Heart left ventricle (tissue), 16 donors: ENCODE results near the gene NKAIN2. TPM values are rescaled to one million over a fixed set of nuclear protein-coding genes. Genes with fewer than 3 reads are reported as not detected.

Source experiments
- ATAC-seq, 4 donors: fragments of 200-7000 bp; cut with Tn5 transposase; one replicate each; pipeline ENCODE4 v1.9.1; 2020 to 2022; ENCODE audit warnings: moderate library complexity in 4 of 4, mild to moderate bottlenecking in 3 of 4, moderate number of reproducible peaks in 1 of 4
- DNase-seq, 5 donors: peaks; one replicate each; pipeline ENCODE4 v3.0.0-alpha.2; 2020
- H3K27ac ChIP-seq, 12 donors: fragments of 200-600 bp; sonication (generic) in 4 of 12; one replicate each; pipeline versions ENCODE4 v1.5.0 to v1.8.0; 2016 to 2022; ENCODE audit warnings: mild to moderate bottlenecking in 2 of 12
- H3K27me3 ChIP-seq, 9 donors: fragments of 200-600 bp; sonication (generic) in 2 of 9; one replicate each; pipeline versions ENCODE4 v1.5.1 to v1.8.0; 2016 to 2022; ENCODE audit warnings: mild to moderate bottlenecking in 3 of 9
- H3K36me3 ChIP-seq, 9 donors: fragments of 200-600 bp; sonication (generic) in 2 of 9; one replicate each; pipeline versions ENCODE4 v1.5.0 to v1.8.0; 2018 to 2022; ENCODE audit warnings: mild to moderate bottlenecking in 2 of 9
- H3K4me1 ChIP-seq, 12 donors: fragments of 200-600 bp; sonication (generic) in 4 of 12; one replicate each; pipeline versions ENCODE4 v1.5.0 to v1.8.0; 2016 to 2022; ENCODE audit warnings: mild to moderate bottlenecking in 3 of 12
- H3K4me3 ChIP-seq, 12 donors: fragments of 200-600 bp; sonication (generic) in 4 of 12; one replicate each; pipeline versions ENCODE4 v1.5.0 to v1.8.0; 2017 to 2022; ENCODE audit warnings: mild to moderate bottlenecking in 9 of 12, moderate library complexity in 4 of 12
- H3K9me3 ChIP-seq, 12 donors: fragments of 200-600 bp; sonication (generic) in 4 of 12; one replicate each; pipeline versions ENCODE4 v1.5.0 to v1.8.0; 2016 to 2022; ENCODE audit warnings: mild to moderate bottlenecking in 1 of 12
- POLR2A ChIP-seq, 2 donors: fragments of 450-650 bp; IDR thresholded peaks; one replicate each; pipeline ENCODE4 v1.6.1; 2017; ENCODE audit warnings: antibody characterized with exemption in 2 of 2, mild to moderate bottlenecking in 2 of 2, moderate library complexity in 2 of 2
- WGBS, 4 donors: extraction: QIAGEN DNeasy Blood & Tissue Kit in 2 of 4; methylation state at CpG; one replicate each; pipeline versions ENCODE4 v1.1.5 to v1.1.7; 2013 to 2018; 5-methylcytosine and 5-hydroxymethylcytosine counted together
- intact Hi-C, 10 donors: fragments of 100-400 bp; cut with DNase I; formaldehyde crosslinking; loops; one replicate each; pipeline versions ENCODE4 v1.11.1 to v1.14.2; 2022
- polyA plus RNA-seq, 2 donors: library from polyadenylated mRNA; stranded (reverse); fragments of 200-250 nt; gene quantifications; one replicate each; pipeline ENCODE4 v1.2.3, GENCODE V29; 2013
- total RNA-seq, 9 donors: library from RNA; depleted of rRNA in 2 of 9; stranded (reverse); fragments of >200 nt in 2 of 9; fragmentation: NEBNext Ultra II Directional in 3 of 9; extraction: Animal tissue kit (Norgen Biotek cat#: 25700) in 3 of 9; gene quantifications; one replicate each; pipeline versions ENCODE4 v1.1.0 to v1.2.4, GENCODE V29; 2016 to 2023
- TF ChIP-seq, protein P1 (sequence below), 12 donors: fragments of 200-600 bp; sonication (generic) in 4 of 12; IDR thresholded peaks; one replicate each; pipeline versions ENCODE4 v1.5.0 to v1.8.0; 2018 to 2022; ENCODE audit warnings: antibody characterized with exemption in 12 of 12, mild to moderate bottlenecking in 5 of 12
- donor health status: ischemic (EF 13 %, LVEDD 7.1; RV severe dilation, severe dysfunction).
- donor health status: healthy with polysubstance abuse.
- donor health status: DM: no; HTN: yes; CAD: no.
- donor health status: DM: no; HTN: no; CAD: no.
- donor health status: ischemic (EF 25% LVEDD 6.9; RV normal size, moderate dysfunction).
- donor health status: ischemic (EF 25% LVEDD 5.7; RV mildly dilated, moderate dysfunction).
- donor health status: healthy.
- donor health status: DM: yes; HTN: yes; CAD: no.
- donor health status: ischemic (EF 35%, LVEDD 5.7; RV mildly dilated, moderate dysfunction).
- donor health status: nonischemic (EF 11% LVEDD 7.7; RV severe dilation, severe dysfunction).
- donor health status: DM: yes; HTN: yes; CAD: no.
- donor health status: PGD.
- donor health status: ischemic (EF 29% LVEDD 5.4; RV normal size, mild dysfunction).
- donor health status: nonischemic (EF 23%, LVEDD 6.1; RV moderate dilation, normal function).

Gene NKAIN2
- total and polyA plus RNA-seq, 11 donors = 0.19 to 0.83 (median 0.33) TPM; not detected in 2

DNA sequence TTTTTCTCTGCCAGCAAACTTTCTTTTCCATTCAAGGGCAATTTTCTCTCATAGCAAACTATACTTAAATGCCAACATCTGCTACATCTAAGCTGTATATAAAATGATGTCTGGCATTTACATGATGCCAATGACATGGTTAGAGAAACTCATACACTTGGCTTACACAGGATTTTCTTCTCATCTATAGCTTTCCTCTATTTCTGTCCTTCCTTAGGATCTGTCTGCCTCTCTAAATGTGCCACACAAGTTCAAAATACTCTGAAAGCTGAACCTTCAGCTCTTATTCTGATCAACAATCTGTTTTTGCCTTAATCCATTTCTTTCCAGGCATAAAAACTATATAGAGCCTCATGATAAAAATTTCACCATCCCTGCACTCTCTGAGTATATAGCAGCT, 867.7 kb downstream of the NKAIN2 start:
- intact Hi-C loops = no loop called here
- no peaks in the 10 kb centered on the region for H3K36me3 ChIP-seq
- H3K27me3 ChIP-seq = no peaks in the 10 kb centered on the region
- ATAC-seq (no peak), DNase-seq (no peak)
- H3K4me1 ChIP-seq = no peaks in the 10 kb centered on the region
- no peak for TF ChIP-seq POLR2A (IDR thresholded peaks at IDR 0.05)
- TF ChIP-seq, protein P1, sequence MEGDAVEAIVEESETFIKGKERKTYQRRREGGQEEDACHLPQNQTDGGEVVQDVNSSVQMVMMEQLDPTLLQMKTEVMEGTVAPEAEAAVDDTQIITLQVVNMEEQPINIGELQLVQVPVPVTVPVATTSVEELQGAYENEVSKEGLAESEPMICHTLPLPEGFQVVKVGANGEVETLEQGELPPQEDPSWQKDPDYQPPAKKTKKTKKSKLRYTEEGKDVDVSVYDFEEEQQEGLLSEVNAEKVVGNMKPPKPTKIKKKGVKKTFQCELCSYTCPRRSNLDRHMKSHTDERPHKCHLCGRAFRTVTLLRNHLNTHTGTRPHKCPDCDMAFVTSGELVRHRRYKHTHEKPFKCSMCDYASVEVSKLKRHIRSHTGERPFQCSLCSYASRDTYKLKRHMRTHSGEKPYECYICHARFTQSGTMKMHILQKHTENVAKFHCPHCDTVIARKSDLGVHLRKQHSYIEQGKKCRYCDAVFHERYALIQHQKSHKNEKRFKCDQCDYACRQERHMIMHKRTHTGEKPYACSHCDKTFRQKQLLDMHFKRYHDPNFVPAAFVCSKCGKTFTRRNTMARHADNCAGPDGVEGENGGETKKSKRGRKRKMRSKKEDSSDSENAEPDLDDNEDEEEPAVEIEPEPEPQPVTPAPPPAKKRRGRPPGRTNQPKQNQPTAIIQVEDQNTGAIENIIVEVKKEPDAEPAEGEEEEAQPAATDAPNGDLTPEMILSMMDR (IDR thresholded peaks at IDR 0.05) = no peak
- no peak overlapping the region for H3K27ac ChIP-seq
- H3K4me3 ChIP-seq = no peak overlapping the region
- H3K9me3 ChIP-seq = peaks cover 0 to 46% (median 9%) of the 10 kb centered on the region in 12 donors

DNA sequence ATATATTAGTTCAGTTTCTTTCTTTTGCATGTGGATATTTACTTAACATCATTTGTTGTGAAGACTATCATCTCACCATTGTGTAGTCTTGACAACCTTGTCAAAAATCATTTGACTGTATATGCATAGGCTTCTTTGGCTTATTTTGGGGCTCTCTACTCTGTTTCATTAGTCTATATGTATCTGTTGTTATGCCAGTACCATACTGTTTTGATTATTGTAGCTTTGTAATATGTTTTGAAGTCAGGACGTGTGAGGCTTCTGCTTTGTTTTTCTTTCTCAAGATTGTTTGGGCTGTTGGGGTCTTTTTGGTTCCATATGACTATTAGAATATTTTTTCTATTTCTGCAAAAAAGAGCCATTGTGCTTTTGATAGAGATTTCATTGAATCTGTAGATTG, 870.4 kb downstream of the NKAIN2 start:
- 60 to 76% (median 73%) methylated on average over 1 of the region's 1 CpG for WGBS, 4 donors
- Histone ChIP-seq H3K36me3 (no peaks in the 10 kb centered on the region), H3K9me3 (peaks cover 0 to 66% (median 22%) of the 10 kb centered on the region in 12 donors), H3K4me3 (no peak overlapping the region), H3K4me1 (no peaks in the 10 kb centered on the region), H3K27me3 (no peaks in the 10 kb centered on the region), H3K27ac (no peak overlapping the region)
- DNase-seq = no peak
- ATAC-seq = no peak
- TF ChIP-seq POLR2A (IDR thresholded peaks at IDR 0.05) = no peak
- TF ChIP-seq, protein P1 (IDR thresholded peaks at IDR 0.05) = no peak
- intact Hi-C loops = no loop called here

DNA sequence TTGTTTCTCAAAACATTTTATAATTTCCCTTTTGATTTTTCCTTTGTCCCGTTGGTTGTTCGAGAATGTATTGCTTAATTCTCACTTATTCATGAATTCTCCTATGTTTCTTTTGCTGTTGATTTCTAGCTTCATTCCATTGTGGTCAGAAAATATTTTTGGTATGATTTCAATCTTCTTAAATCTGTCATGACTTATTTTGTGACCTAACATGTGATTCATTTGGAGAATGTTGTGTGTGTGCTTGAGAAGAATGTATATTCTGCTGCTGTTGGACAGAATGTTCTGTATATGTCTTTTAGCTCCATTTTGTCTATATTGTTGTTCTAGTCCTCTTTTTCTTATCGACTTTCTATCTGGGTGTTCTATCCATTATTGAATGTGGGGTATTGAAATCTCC, 872.4 kb downstream of the NKAIN2 start:
- Histone ChIP-seq H3K36me3 (no peaks in the 10 kb centered on the region), H3K4me1 (no peaks in the 10 kb centered on the region), H3K9me3 (peaks cover 0 to 62% (median 23%) of the 10 kb centered on the region in 12 donors), H3K4me3 (no peak overlapping the region), H3K27ac (no peak overlapping the region), H3K27me3 (no peaks in the 10 kb centered on the region)
- ATAC-seq (no peak), DNase-seq (no peak)
- intact Hi-C loops = no loop called here
- TF ChIP-seq, protein P1 (IDR thresholded peaks at IDR 0.05) = no peak
- TF ChIP-seq POLR2A (IDR thresholded peaks at IDR 0.05) = no peak
- WGBS, 4 donors = 84 to 87% (median 85%) methylated on average over 3 of the region's 3 CpGs

DNA sequence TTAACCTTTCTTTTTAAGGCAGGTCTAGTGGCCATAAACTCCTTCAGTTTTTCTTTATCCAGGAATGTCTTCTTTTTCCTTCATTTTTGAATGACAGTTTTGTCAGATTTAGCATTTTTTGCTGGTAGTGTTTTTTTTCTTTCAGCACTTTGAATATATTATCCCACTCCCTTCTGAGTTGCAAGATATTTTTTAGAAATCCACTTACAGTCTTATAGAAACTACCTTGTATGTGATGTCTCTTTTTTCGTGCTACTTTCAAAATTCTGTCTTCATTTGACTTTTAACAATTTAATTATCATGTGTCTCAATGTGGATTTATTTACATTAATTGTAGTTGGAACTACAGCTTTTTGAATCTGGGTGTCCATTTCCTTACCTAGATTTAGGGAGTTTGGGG, 874.2 kb downstream of the NKAIN2 start:
- H3K4me3 ChIP-seq = no peak overlapping the region
- no peak overlapping the region for H3K27ac ChIP-seq
- 0 to 67% (median 27%) methylated on average over 1 of the region's 1 CpG for WGBS, 4 donors
- no peaks in the 10 kb centered on the region for H3K36me3 ChIP-seq
- no peaks in the 10 kb centered on the region for H3K27me3 ChIP-seq
- no peak for ATAC-seq
- intact Hi-C loops = no loop called here
- peaks cover 0 to 62% (median 23%) of the 10 kb centered on the region in 12 donors for H3K9me3 ChIP-seq
- no peaks in the 10 kb centered on the region for H3K4me1 ChIP-seq
- no peak for DNase-seq
- no peak for TF ChIP-seq POLR2A (IDR thresholded peaks at IDR 0.05)
- TF ChIP-seq, protein P1 (IDR thresholded peaks at IDR 0.05) = no peak
